Progenitor cell of endocrine pancreas (in vitro differentiated cells): ENCODE measurements around the gene GLI1. TPM values are rescaled to one million over a fixed set of nuclear protein-coding genes. Genes with fewer than 3 reads are reported as not detected.
"Not testable (repeated sequence)": the region's sequence is repeated elsewhere in the genome, so short reads cannot be mapped to it uniquely, and the experiment has no call there.

Source experiments
- DNase-seq: peaks from one replicate; pipeline ENCODE4 v3.0.0; 2021; ENCODE audit warnings: low spot score; ENCODE audit not compliant: unreplicated experiment
- H3K27ac Mint-ChIP-seq: 2 replicates; pipeline ENCODE4 v1.8.0; 2021; ENCODE audit warnings: mild to moderate bottlenecking, moderate library complexity, mixed read lengths
- H3K27me3 Mint-ChIP-seq: 2 replicates; pipeline ENCODE4 v1.8.0; 2021; ENCODE audit warnings: mixed read lengths
- H3K36me3 Mint-ChIP-seq: 2 replicates; pipeline ENCODE4 v1.8.0; 2022; ENCODE audit warnings: mixed read lengths; ENCODE audit not compliant: insufficient read depth
- H3K4me1 Mint-ChIP-seq: 2 replicates; pipeline ENCODE4 v1.8.0; 2021; ENCODE audit warnings: low read depth, mixed read lengths
- H3K4me3 Mint-ChIP-seq: 2 replicates; pipeline ENCODE4 v1.8.0; 2021; ENCODE audit warnings: low read depth, mild to moderate bottlenecking, moderate library complexity, mixed read lengths
- H3K9me3 Mint-ChIP-seq: 2 replicates; pipeline ENCODE4 v1.8.0; 2021; ENCODE audit warnings: low read depth, mixed read lengths
- CTCF ChIP-seq: fragments of 200-600 bp; sonication (generic); IDR thresholded peaks from one replicate; pipeline ENCODE4 v1.5.0; 2021; ENCODE audit warnings: antibody characterized with exemption, mild to moderate bottlenecking; ENCODE audit not compliant: unreplicated experiment
- total RNA-seq: library from RNA; stranded (reverse); gene quantifications from 2 replicates; pipeline ENCODE4 v1.2.1, GENCODE V29; 2021

GLI1 gene
- total RNA-seq, 1 donor from 2014 or later, result 0.91 TPM

GRCh38 chr12:57512665-57513064 lies 53.1 kb downstream of the GLI1 start:
- no peak for TF ChIP-seq CTCF
- Mint-ChIP-seq H3K27ac (no peak overlapping the region), H3K4me3 (no peak overlapping the region), H3K9me3 (peaks cover 2% of the 10 kb centered on the region), H3K36me3 (peaks cover 39% of the 10 kb centered on the region), H3K4me1 (peaks cover 2% of the 10 kb centered on the region), H3K27me3 (no peaks in the 10 kb centered on the region)
- no peak for DNase-seq

- no peaks in the 10 kb centered on the region for H3K27me3 Mint-ChIP-seq
- H3K27ac Mint-ChIP-seq, result no peak overlapping the region
- peaks cover 37% of the 10 kb centered on the region for H3K36me3 Mint-ChIP-seq
- DNase-seq, result no peak
- TF ChIP-seq CTCF, result no peak
- H3K4me3 Mint-ChIP-seq, result no peak overlapping the region
- H3K9me3 Mint-ChIP-seq, result peaks cover 2% of the 10 kb centered on the region
- peaks cover 5% of the 10 kb centered on the region for H3K4me1 Mint-ChIP-seq
Observed at GRCh38 chr12:57513266-57513665, 53.7 kb downstream of the GLI1 start.

GRCh38 chr12:57513677-57514076 lies 54.1 kb downstream of the GLI1 start:
- H3K4me1 Mint-ChIP-seq, H3K27me3 Mint-ChIP-seq, H3K9me3 Mint-ChIP-seq, H3K27ac Mint-ChIP-seq, H3K4me3 Mint-ChIP-seq, DNase-seq: not testable (repeated sequence)
- H3K36me3 Mint-ChIP-seq, result peaks cover 38% of the 10 kb centered on the region

- H3K9me3 Mint-ChIP-seq, H3K27me3 Mint-ChIP-seq, DNase-seq, H3K4me3 Mint-ChIP-seq, H3K27ac Mint-ChIP-seq: not testable (repeated sequence)
- peaks cover 35% of the 10 kb centered on the region for H3K36me3 Mint-ChIP-seq
- H3K4me1 Mint-ChIP-seq, result peaks cover 13% of the 10 kb centered on the region
Observed at GRCh38 chr12:57514246-57514645, 54.7 kb downstream of the GLI1 start.

- no peak for DNase-seq
- Mint-ChIP-seq H3K27me3 (no peaks in the 10 kb centered on the region), H3K4me1 (peaks cover 15% of the 10 kb centered on the region), H3K36me3 (peaks cover 32% of the 10 kb centered on the region), H3K4me3 (no peak overlapping the region), H3K27ac (peak overlapping the region; percentile 78), H3K9me3 (no peaks in the 10 kb centered on the region)
- TF ChIP-seq CTCF, result no peak
Observed at GRCh38 chr12:57514720-57515407, 55.3 kb downstream of the GLI1 start.

- H3K27me3 Mint-ChIP-seq, result no peaks in the 10 kb centered on the region
- no peak for TF ChIP-seq CTCF
- no peak overlapping the region for H3K4me3 Mint-ChIP-seq
- H3K36me3 Mint-ChIP-seq, result peaks cover 32% of the 10 kb centered on the region
- peaks cover 15% of the 10 kb centered on the region for H3K4me1 Mint-ChIP-seq
- H3K27ac Mint-ChIP-seq, result peak overlapping the region; percentile 78
- no peaks in the 10 kb centered on the region for H3K9me3 Mint-ChIP-seq
- no peak for DNase-seq
Observed at GRCh38 chr12:57515408-57515933, 55.9 kb downstream of the GLI1 start.
